Measurements from ENCODE around the gene TENM3. TPM values are rescaled to one million over a fixed set of nuclear protein-coding genes. Genes with fewer than 3 reads are reported as not detected.

The TENM3 gene
- total RNA-seq, 4 donors from 2014 or later, result 5.9 to 61.5 (median 24.6) TPM

DNA sequence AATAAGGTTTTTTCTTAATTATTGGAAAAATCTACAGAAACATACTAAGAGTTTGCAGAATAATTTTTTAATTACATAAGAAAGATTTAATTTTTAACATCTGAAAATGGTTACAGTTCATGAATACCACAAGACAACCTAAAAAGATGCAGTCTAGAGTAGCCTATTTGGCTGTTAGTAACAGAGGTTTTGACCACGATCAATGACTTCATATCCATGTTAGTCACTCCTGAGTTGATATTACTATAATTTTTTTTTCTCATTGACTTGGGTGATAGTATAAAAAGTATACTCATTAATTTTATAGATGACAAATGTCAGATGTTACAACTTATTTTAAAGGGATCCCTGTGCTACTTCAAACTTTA is 401.5 kb downstream of the TENM3 start:
- TF ChIP-seq, protein P1, sequence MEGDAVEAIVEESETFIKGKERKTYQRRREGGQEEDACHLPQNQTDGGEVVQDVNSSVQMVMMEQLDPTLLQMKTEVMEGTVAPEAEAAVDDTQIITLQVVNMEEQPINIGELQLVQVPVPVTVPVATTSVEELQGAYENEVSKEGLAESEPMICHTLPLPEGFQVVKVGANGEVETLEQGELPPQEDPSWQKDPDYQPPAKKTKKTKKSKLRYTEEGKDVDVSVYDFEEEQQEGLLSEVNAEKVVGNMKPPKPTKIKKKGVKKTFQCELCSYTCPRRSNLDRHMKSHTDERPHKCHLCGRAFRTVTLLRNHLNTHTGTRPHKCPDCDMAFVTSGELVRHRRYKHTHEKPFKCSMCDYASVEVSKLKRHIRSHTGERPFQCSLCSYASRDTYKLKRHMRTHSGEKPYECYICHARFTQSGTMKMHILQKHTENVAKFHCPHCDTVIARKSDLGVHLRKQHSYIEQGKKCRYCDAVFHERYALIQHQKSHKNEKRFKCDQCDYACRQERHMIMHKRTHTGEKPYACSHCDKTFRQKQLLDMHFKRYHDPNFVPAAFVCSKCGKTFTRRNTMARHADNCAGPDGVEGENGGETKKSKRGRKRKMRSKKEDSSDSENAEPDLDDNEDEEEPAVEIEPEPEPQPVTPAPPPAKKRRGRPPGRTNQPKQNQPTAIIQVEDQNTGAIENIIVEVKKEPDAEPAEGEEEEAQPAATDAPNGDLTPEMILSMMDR (IDR thresholded peaks at IDR 0.05), result no peak
- no peak for TF ChIP-seq POLR2A (IDR thresholded peaks at IDR 0.05)
- H3K27ac ChIP-seq, result no peak overlapping the region
- H3K27me3 ChIP-seq, result no peaks in the 10 kb centered on the region
- H3K4me1 ChIP-seq, result no peaks in the 10 kb centered on the region
- H3K4me3 ChIP-seq, result no peak overlapping the region
- no peaks in the 10 kb centered on the region for H3K9me3 ChIP-seq
- no peaks in the 10 kb centered on the region for H3K36me3 ChIP-seq
- intact Hi-C loops (cut with DNase I; ENCODE audit: low total_unique reads), result no loop called here
- DNase-seq, result no peak

DNA sequence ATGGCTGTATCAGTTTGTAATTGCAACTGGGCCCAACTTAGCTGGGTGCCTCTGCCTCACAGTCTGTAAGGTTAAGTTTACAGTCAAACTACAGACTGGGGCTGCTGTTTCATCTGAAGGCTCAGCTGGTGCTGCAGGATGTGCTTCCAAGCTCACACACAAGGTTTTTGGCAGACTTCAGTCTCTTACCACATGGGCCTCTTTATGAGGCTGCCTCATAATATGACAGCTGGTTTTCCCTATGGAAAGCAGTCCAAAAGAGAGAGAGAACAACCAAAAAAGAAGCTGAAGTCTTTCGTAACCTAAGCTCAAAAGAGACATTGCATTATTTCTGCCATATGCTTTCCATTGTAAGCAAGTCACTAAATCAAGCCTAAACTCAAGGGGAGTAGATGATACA is 402.3 kb downstream of the TENM3 start:
- H3K27ac ChIP-seq, result no peak overlapping the region
- no peaks in the 10 kb centered on the region for H3K9me3 ChIP-seq
- H3K4me3 ChIP-seq, result no peak overlapping the region
- TF ChIP-seq, protein P1 (IDR thresholded peaks at IDR 0.05), result no peak
- TF ChIP-seq POLR2A (IDR thresholded peaks at IDR 0.05), result no peak
- intact Hi-C loops (cut with DNase I; ENCODE audit: low total_unique reads), result no loop called here
- no peaks in the 10 kb centered on the region for H3K36me3 ChIP-seq
- no peak for DNase-seq
- no peaks in the 10 kb centered on the region for H3K4me1 ChIP-seq
- no peaks in the 10 kb centered on the region for H3K27me3 ChIP-seq

DNA sequence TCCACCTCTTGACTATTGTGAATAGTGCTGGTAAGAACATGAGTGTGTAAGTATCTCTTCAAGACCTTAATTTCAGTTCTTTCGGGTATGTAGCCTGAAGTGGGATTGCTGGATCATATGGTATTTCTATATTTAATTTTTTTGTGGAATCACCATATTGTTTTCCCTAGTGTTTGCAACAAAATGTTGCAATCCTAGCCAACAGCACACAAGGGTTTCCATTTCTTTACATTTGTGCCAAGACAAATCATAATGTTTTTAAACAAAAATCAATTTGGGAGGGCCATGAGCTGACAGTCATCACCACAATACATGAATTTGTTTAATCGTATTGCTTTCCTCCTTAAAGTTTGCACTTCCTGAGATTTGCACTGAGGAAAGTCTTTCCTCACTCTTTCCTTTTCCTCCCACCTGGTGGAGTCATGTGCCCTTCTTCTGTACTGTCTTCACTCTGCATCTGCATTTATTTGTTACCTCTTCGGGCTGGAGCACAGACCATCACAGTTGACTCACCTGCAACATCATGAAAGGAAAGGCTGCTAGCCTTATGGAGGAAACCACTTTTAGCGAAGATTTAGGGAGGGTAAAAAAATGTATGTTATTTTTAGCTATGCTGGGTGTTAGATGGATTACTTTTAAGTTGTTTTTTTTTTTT is 404.6 kb downstream of the TENM3 start:
- intact Hi-C loops (cut with DNase I; ENCODE audit: low total_unique reads), result no loop called here
- TF ChIP-seq POLR2A (IDR thresholded peaks at IDR 0.05), result no peak
- TF ChIP-seq, protein P1 (IDR thresholded peaks at IDR 0.05), result no peak

DNA sequence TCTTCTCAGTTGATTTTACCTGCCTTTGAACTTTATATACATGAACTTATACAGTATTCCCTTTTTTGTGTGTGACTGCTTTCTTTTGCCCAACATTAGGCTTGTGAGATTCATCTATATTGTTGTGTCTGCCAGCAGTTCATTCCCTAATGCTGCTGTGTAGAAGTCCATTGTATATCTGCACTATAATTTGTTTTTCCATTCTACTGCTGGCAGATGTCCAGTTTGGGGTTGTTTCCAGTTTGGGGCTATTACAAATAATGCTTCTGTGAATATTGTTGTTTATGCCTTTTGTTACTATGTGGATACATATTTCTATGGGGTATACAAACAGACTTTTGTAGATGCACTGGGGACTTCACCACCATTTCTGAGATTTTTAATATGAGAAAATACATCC is 405.6 kb downstream of the TENM3 start:
- intact Hi-C loops (cut with DNase I; ENCODE audit: low total_unique reads), result no loop called here
- TF ChIP-seq POLR2A (IDR thresholded peaks at IDR 0.05), result no peak
- TF ChIP-seq, protein P1 (IDR thresholded peaks at IDR 0.05), result no peak

More for the DNA sequence above, 404.6 kb downstream of the TENM3 start:
- no peaks in the 10 kb centered on the region for H3K9me3 ChIP-seq
- no peak overlapping the region for H3K4me3 ChIP-seq
- no peaks in the 10 kb centered on the region for H3K36me3 ChIP-seq
- H3K27ac ChIP-seq, result no peak overlapping the region
- no peaks in the 10 kb centered on the region for H3K4me1 ChIP-seq
- no peak for DNase-seq
- H3K27me3 ChIP-seq, result no peaks in the 10 kb centered on the region

DNA sequence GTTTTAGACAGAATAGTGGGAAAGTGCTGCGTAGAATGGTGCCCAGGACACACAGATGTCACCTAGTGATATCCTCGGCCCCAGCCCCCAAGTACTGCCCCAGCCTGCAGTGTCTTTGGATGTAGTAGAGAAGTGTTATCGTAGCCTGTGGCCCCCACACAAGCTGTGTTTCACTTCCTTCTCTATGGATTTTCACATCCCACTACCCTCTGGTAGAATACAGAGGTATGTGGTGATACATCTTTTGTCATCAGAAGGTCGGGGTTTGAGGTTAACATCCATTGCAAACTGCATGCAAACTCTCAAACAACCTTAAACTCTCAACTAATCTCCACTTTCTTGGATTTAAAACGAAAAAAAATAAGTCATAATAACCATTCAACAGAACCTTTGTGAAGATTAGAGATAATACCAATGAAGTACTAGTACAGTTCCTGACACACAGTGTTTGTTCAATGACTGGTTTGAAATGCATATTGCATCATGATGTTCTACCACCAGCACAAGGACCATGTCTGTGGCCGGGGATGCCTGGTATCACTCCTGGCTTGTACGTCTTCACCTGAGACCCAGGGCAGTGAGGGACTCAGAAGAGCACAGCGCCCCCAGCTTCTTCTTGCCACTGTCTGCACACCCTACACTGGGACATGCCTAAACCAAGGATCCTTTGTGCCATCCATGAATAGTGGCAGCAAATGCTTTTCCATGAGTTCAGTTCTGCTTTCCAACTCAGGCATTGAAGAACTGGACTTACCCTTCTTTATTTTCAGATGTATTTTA is 406.7 kb downstream of the TENM3 start:
- no peaks in the 10 kb centered on the region for H3K27me3 ChIP-seq
- H3K4me3 ChIP-seq, result no peak overlapping the region

More for the DNA sequence above, 405.6 kb downstream of the TENM3 start:
- Histone ChIP-seq H3K27ac (no peak overlapping the region), H3K27me3 (no peaks in the 10 kb centered on the region), H3K9me3 (no peaks in the 10 kb centered on the region), H3K36me3 (no peaks in the 10 kb centered on the region), H3K4me3 (no peak overlapping the region), H3K4me1 (no peaks in the 10 kb centered on the region)
- no peak for DNase-seq

More for the DNA sequence above, 406.7 kb downstream of the TENM3 start:
- Histone ChIP-seq H3K9me3 (no peaks in the 10 kb centered on the region), H3K36me3 (no peaks in the 10 kb centered on the region), H3K27ac (no peak overlapping the region), H3K4me1 (no peaks in the 10 kb centered on the region)
- DNase-seq, result no peak
- intact Hi-C loops (cut with DNase I; ENCODE audit: low total_unique reads), result no loop called here
- TF ChIP-seq POLR2A (IDR thresholded peaks at IDR 0.05), result no peak
- TF ChIP-seq, protein P1 (IDR thresholded peaks at IDR 0.05), result no peak

Data from uterus (tissue), 4 donors.